SK-N-SH (cell line): ENCODE measurements around the gene TBL3. TPM values are rescaled to one million over a fixed set of nuclear protein-coding genes. Genes with fewer than 3 reads are reported as not detected.

Experiments
- CTCF ChIA-PET: fragments of 300-600, 350-600 bp; formaldehyde crosslinking; extraction: SDS; loops from one replicate; lab custom pipeline; 2021; lab: Yijun Ruan, JAX
- POLR2A ChIA-PET: fragments of 350-600 bp; sonication (Branson Sonifier 250); formaldehyde crosslinking; extraction: SDS; loops from one replicate; lab custom pipeline; 2020; ENCODE audit warnings: antibody characterized with exemption, inconsistent platforms; lab: Yijun Ruan, JAX
- DNase-seq: peaks from one replicate; pipeline ENCODE4 v3.0.0; 2012
- H2AFZ ChIP-seq: fragments of 200-600 bp; sonication (generic); 2 replicates; pipeline ENCODE4 v1.8.1; 2016; ENCODE audit warnings: antibody characterized with exemption, mild to moderate bottlenecking, low read depth
- H3F3A ChIP-seq: fragments of 200-600 bp; sonication (generic); replicated peaks from 2 replicates; pipeline ENCODE3; 2016; ENCODE audit warnings: antibody characterized with exemption, mild to moderate bottlenecking; ENCODE audit not compliant: insufficient read depth
- H3K27ac ChIP-seq, 2 experiments: fragments of 200-500 bp in 1 of 2; fragments of 200-600 bp in 1 of 2; sonication (Bioruptor generic) in 1 of 2; sonication (generic), shearing (Covaris generic) in 1 of 2; 2 replicates each; pipeline versions ENCODE4 v1.5.1 to v1.6.1; 2014 to 2016; ENCODE audit warnings: low read depth in 2 of 2, inconsistent platforms in 1 of 2, low read length in 1 of 2, mild to moderate bottlenecking in 1 of 2, mixed read lengths in 1 of 2
- H3K27me3 ChIP-seq: fragments of 200-600 bp; sonication (generic), shearing (Covaris generic); 2 replicates; pipeline ENCODE4 v1.6.1; 2016; ENCODE audit warnings: mixed run types; ENCODE audit not compliant: insufficient read depth
- H3K36me3 ChIP-seq, 2 experiments: fragments of 200-500 bp in 1 of 2; fragments of 200-600 bp in 1 of 2; sonication (Bioruptor generic) in 1 of 2; sonication (generic) in 1 of 2; replicated peaks in 1 of 2; 2 replicates each; pipeline versions ENCODE3 to v1.5.1; 2014 to 2016; ENCODE audit warnings: low read length in 1 of 2, mild to moderate bottlenecking in 1 of 2; ENCODE audit not compliant: insufficient read depth in 2 of 2, control insufficient read depth in 1 of 2
- H3K4me1 ChIP-seq, 2 experiments: fragments of 200-500 bp in 1 of 2; fragments of 200-600 bp in 1 of 2; sonication (Bioruptor generic) in 1 of 2; sonication (generic), shearing (Covaris generic) in 1 of 2; 2 replicates each; pipeline versions ENCODE4 v1.5.1 to v1.6.1; 2014 to 2016; ENCODE audit warnings: low read depth in 1 of 2, low read length in 1 of 2, mixed run types in 1 of 2; ENCODE audit not compliant: insufficient read depth in 2 of 2, control insufficient read depth in 1 of 2
- H3K4me2 ChIP-seq: fragments of 200-600 bp; sonication (generic), shearing (Covaris generic); 2 replicates; pipeline ENCODE4 v1.6.1; 2017; ENCODE audit warnings: mixed run types
- H3K4me3 ChIP-seq, 2 experiments: fragments of 200-500 bp in 1 of 2; fragments of 200-600 bp in 1 of 2; sonication (Bioruptor generic) in 1 of 2; sonication (generic), shearing (Covaris generic) in 1 of 2; 2 replicates each; pipeline versions ENCODE4 v1.5.1 to v1.8.1; 2014 to 2016; ENCODE audit warnings: low read depth in 2 of 2, inconsistent platforms in 1 of 2, low read length in 1 of 2, mild to moderate bottlenecking in 1 of 2, mixed read lengths in 1 of 2, moderate library complexity in 1 of 2
- H3K79me2 ChIP-seq: fragments of 200-600 bp; sonication (generic); 2 replicates; pipeline ENCODE4 v1.8.1; 2017; ENCODE audit warnings: mild to moderate bottlenecking; ENCODE audit not compliant: insufficient read depth
- H3K9ac ChIP-seq: fragments of 200-600 bp; sonication (generic); 2 replicates; pipeline ENCODE4 v1.6.1; 2017; ENCODE audit warnings: mixed run types
- H3K9me2 ChIP-seq: fragments of 200-600 bp; sonication (generic); 2 replicates; pipeline ENCODE4 v1.6.1; 2017; ENCODE audit warnings: mixed run types
- H3K9me3 ChIP-seq: fragments of 200-600 bp; sonication (generic); 2 replicates; pipeline ENCODE4 v1.6.1; 2017; ENCODE audit warnings: mixed run types, mild to moderate bottlenecking, moderate library complexity
- H4K20me1 ChIP-seq: fragments of 200-600 bp; sonication (generic); 2 replicates; pipeline ENCODE4 v1.6.1; 2017; ENCODE audit warnings: mild to moderate bottlenecking, mixed run types; ENCODE audit not compliant: insufficient read depth
- GABPA ChIP-seq: IDR thresholded peaks from 2 replicates; pipeline ENCODE4 v1.4.0; 2012; ENCODE audit warnings: low read depth, mild to moderate bottlenecking
- GATA2 ChIP-seq: sonication (generic); formaldehyde crosslinking; IDR thresholded peaks from 2 replicates; pipeline ENCODE4 v1.5.0; 2020; ENCODE audit warnings: mild to moderate bottlenecking, missing genetic modification reagents
- IRF3 ChIP-seq: fragments of 150-350 bp; IDR thresholded peaks from 2 replicates; pipeline ENCODE4 v1.6.1; 2016; ENCODE audit warnings: mild to moderate bottlenecking, low read depth, low read length
- JUND ChIP-seq: IDR thresholded peaks from 2 replicates; pipeline ENCODE4 v1.4.0; 2012
- MXI1 ChIP-seq: IDR thresholded peaks from 2 replicates; pipeline ENCODE4 v1.6.1; 2012; ENCODE audit warnings: mild to moderate bottlenecking, low read depth, low read length, improper control_type of control experiment
- NRF1 ChIP-seq: IDR thresholded peaks from 2 replicates; pipeline ENCODE4 v1.6.1; 2012; ENCODE audit warnings: low read depth, mild to moderate bottlenecking, low read length
- RAD21 ChIP-seq: IDR thresholded peaks from 2 replicates; pipeline ENCODE4 v1.6.1; 2012; ENCODE audit warnings: mild to moderate bottlenecking, low read length
- RFX5 ChIP-seq: IDR thresholded peaks from 2 replicates; pipeline ENCODE4 v1.6.1; 2012; ENCODE audit warnings: mild to moderate bottlenecking, improper control_type of control experiment, low read length
- RXRA ChIP-seq: IDR thresholded peaks from 2 replicates; pipeline ENCODE4 v1.4.0; 2012; ENCODE audit warnings: low read depth, mild to moderate bottlenecking, borderline replicate concordance
- SIN3A ChIP-seq: IDR thresholded peaks from 2 replicates; pipeline ENCODE4 v1.6.1; 2012; ENCODE audit warnings: low read depth, mild to moderate bottlenecking, low read length, moderate library complexity, borderline replicate concordance
- SMC3 ChIP-seq: IDR thresholded peaks from 2 replicates; pipeline ENCODE4 v1.6.1; 2012; ENCODE audit warnings: low read depth, low read length, improper control_type of control experiment
- TAF1 ChIP-seq: IDR thresholded peaks from 2 replicates; pipeline ENCODE4 v1.6.1; 2012; ENCODE audit warnings: low read depth, mild to moderate bottlenecking, low read length, moderate library complexity, borderline replicate concordance
- TCF12 ChIP-seq: IDR thresholded peaks from 2 replicates; pipeline ENCODE4 v1.4.0; 2012
- TEAD4 ChIP-seq: IDR thresholded peaks from 2 replicates; pipeline ENCODE4 v1.4.0; 2012; ENCODE audit warnings: mild to moderate bottlenecking, borderline replicate concordance; ENCODE audit not compliant: insufficient read depth
- USF1 ChIP-seq: IDR thresholded peaks from 2 replicates; pipeline ENCODE4 v1.4.0; 2012; ENCODE audit warnings: low read depth, borderline replicate concordance
- ZBTB33 ChIP-seq: IDR thresholded peaks from 2 replicates; pipeline ENCODE4 v1.4.0; 2012; ENCODE audit warnings: low read depth, borderline replicate concordance
- WGBS: methylation state at CpG from one replicate; pipeline ENCODE4 v1.1.6; 2017; ENCODE audit warnings: low lambda C conversion rate; 5-methylcytosine and 5-hydroxymethylcytosine counted together
- polyA plus RNA-seq, 3 experiments: library from polyadenylated mRNA; depleted of rRNA; stranded (reverse); fragments of >200 nt; gene quantifications; 2 replicates each; pipeline ENCODE4 v1.2.3, GENCODE V29; 2012
- TF ChIP-seq, protein P1 (sequence below): fragments of 200-600 bp; sonication (generic); IDR thresholded peaks from 2 replicates; pipeline ENCODE4 v1.6.1; 2017; ENCODE audit warnings: antibody characterized with exemption, mild to moderate bottlenecking, moderate library complexity
- TF ChIP-seq, protein P2 (sequence below): fragments of 150-350 bp; IDR thresholded peaks from 2 replicates; pipeline ENCODE4 v1.6.1; 2017; ENCODE audit warnings: antibody characterized with exemption, low read length, low read depth, borderline replicate concordance

Gene TBL3
- polyA plus RNA-seq, 1 of the 3 experiments (the other 2 are of a cell fraction), result 37.1 TPM

DNA sequence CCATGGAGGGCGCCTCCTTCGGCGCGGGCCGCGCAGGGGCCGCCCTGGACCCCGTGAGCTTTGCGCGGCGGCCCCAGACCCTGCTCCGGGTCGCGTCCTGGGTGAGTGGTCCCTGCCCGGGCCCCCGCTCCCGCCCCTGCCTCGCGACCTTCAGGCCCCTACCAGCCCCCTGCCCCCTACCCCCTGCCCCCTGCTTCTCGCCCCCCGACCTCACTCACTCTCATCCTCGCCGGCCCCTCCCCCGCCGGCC is 18.2 kb downstream of the TBL3 start:
- Histone ChIP-seq H3K36me3 (peaks cover 5 to 13% of the 10 kb centered on the region in 2 experiments), H3K4me2 (peak overlapping the region; percentile 85; the same call in 1 of the 2 replicates), H2AFZ (no peak overlapping the region), H3K79me2 (peaks cover 13% of the 10 kb centered on the region; the same call in 1 of the 2 replicates), H4K20me1 (no peaks in the 10 kb centered on the region), H3K4me1 (peaks cover 4 to 24% of the 10 kb centered on the region in 2 experiments; a peak in 2 of 4 replicates), H3K9ac (no peak overlapping the region), H3K27me3 (no peaks in the 10 kb centered on the region), H3K9me3 (no peaks in the 10 kb centered on the region), H3K9me2 (no peaks in the 10 kb centered on the region), H3K27ac (peak overlapping the region in 1 of 2 experiments; percentile 47; a peak in 1 of 4 replicates), H3F3A (peaks cover 9% of the 10 kb centered on the region), H3K4me3 (peak overlapping the region; percentile 62)
- TF ChIP-seq MXI1 (no peak), TEAD4 (no peak), USF1 (no peak), JUND (no peak), RFX5 (no peak), ZBTB33 (no peak), TCF12 (no peak), NRF1 (no peak), RAD21 (no peak), SIN3A (no peak), GABPA (no peak), SMC3 (no peak), RXRA (no peak), GATA2 (no peak), IRF3 (no peak), TAF1 (no peak)
- TF ChIP-seq, protein P1, sequence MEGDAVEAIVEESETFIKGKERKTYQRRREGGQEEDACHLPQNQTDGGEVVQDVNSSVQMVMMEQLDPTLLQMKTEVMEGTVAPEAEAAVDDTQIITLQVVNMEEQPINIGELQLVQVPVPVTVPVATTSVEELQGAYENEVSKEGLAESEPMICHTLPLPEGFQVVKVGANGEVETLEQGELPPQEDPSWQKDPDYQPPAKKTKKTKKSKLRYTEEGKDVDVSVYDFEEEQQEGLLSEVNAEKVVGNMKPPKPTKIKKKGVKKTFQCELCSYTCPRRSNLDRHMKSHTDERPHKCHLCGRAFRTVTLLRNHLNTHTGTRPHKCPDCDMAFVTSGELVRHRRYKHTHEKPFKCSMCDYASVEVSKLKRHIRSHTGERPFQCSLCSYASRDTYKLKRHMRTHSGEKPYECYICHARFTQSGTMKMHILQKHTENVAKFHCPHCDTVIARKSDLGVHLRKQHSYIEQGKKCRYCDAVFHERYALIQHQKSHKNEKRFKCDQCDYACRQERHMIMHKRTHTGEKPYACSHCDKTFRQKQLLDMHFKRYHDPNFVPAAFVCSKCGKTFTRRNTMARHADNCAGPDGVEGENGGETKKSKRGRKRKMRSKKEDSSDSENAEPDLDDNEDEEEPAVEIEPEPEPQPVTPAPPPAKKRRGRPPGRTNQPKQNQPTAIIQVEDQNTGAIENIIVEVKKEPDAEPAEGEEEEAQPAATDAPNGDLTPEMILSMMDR, result no peak
- TF ChIP-seq, protein P2, sequence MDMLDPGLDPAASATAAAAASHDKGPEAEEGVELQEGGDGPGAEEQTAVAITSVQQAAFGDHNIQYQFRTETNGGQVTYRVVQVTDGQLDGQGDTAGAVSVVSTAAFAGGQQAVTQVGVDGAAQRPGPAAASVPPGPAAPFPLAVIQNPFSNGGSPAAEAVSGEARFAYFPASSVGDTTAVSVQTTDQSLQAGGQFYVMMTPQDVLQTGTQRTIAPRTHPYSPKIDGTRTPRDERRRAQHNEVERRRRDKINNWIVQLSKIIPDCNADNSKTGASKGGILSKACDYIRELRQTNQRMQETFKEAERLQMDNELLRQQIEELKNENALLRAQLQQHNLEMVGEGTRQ, result no peak
- POLR2A ChIA-PET, result interaction anchor here (2.3 kb wide), 1 partner anchor 25 kb away, joined by 8 read pairs; the partner anchor contains the start of gene RPS2
- DNase-seq, result no peak
- 0% methylated on average over 9 of the region's 25 CpGs for WGBS
- CTCF ChIA-PET, result interaction anchor here (1.3 to 12.9 kb wide), 3 partner anchors 9 to 19 kb away, joined by 4 to 108 read pairs (median 4); no protein-coding TSS in a partner anchor
